K562 (cell line): ENCODE results near the gene SEC11A. TPM values are rescaled to one million over a fixed set of nuclear protein-coding genes. Genes with fewer than 3 reads are reported as not detected.

ENCODE experiments used
- ATAC-seq: fragments of 200-7000 bp; cut with Tn5 transposase; 3 replicates; pipeline ENCODE4 v1.9.1; 2020; ENCODE audit warnings: moderate library complexity
- BruUV-seq: library from RNA; stranded (reverse); fragments of 400-500 nt; replicated peaks from 2 replicates; lab custom pipeline; 2021; lab: Mats Ljungman, UMichigan
- CTCF ChIA-PET: fragments of 300-600 bp; formaldehyde crosslinking; extraction: SDS; loops from one replicate; lab custom pipeline; 2021; ENCODE audit warnings: low intra/inter-chr PET ratio; lab: Yijun Ruan, JAX
- POLR2A ChIA-PET: fragments of 300-600, 350-650 bp; sonication (Branson Sonifier 250); formaldehyde crosslinking; extraction: SDS; loops from one replicate; lab custom pipeline; 2021; ENCODE audit warnings: antibody characterized with exemption, inconsistent platforms; lab: Yijun Ruan, JAX
- DNase-seq, 4 experiments: peaks; one replicate each; pipeline versions ENCODE4 v3.0.0 to v3.0.0-alpha.2; 2011 to 2018; ENCODE audit warnings: low spot score in 3 of 4, mixed read lengths in 3 of 4; ENCODE audit errors: extremely low read depth in 1 of 4
- FAIRE-seq: peaks from 2 replicates; lab custom pipeline; 2011; peaks lifted over from hg19 to GRCh38; lab: Jason Lieb, UNC
- H2AFZ ChIP-seq: 2 replicates; pipeline ENCODE4 v1.6.0; 2011; ENCODE audit warnings: low read depth, low read length, control low read depth, inconsistent platforms
- H3K27ac ChIP-seq: fragments of 200-600 bp; 3 replicates; pipeline ENCODE4 v1.8.0; 2011; ENCODE audit warnings: low read depth, mild to moderate bottlenecking, control low read depth, inconsistent platforms, low read length, moderate library complexity, mixed read lengths; ENCODE audit errors: extremely low read depth
- H3K27me3 ChIP-seq, 2 experiments: fragments of 300-600 bp in 1 of 2; 2 replicates in 1 of 2; 3 replicates in 1 of 2; pipeline versions ENCODE4 v1.6.0 to v1.8.0; 2011; ENCODE audit warnings: inconsistent platforms in 2 of 2, low read length in 2 of 2, mild to moderate bottlenecking in 1 of 2, mixed read lengths in 1 of 2, moderate library complexity in 1 of 2; ENCODE audit not compliant: control insufficient read depth in 2 of 2, insufficient read depth in 2 of 2
- H3K36me3 ChIP-seq: fragments of 300-600 bp; 3 replicates; pipeline ENCODE4 v1.8.0; 2011; ENCODE audit warnings: mild to moderate bottlenecking, low read length, inconsistent platforms; ENCODE audit not compliant: control insufficient read depth, insufficient read depth
- H3K4me1 ChIP-seq, 2 experiments: fragments of 200-600 bp in 1 of 2; replicated peaks in 1 of 2; 2 replicates in 1 of 2; 3 replicates in 1 of 2; pipeline versions ENCODE4 v1.5.1 to v1.8.0; 2011; ENCODE audit warnings: inconsistent platforms in 2 of 2, low read length in 2 of 2, mild to moderate bottlenecking in 1 of 2, mixed read lengths in 1 of 2, moderate library complexity in 1 of 2; ENCODE audit not compliant: control insufficient read depth in 2 of 2, insufficient read depth in 2 of 2
- H3K4me2 ChIP-seq: 2 replicates; pipeline ENCODE4 v1.6.1; 2011; ENCODE audit warnings: low read length, control low read depth, inconsistent platforms, mixed read lengths; ENCODE audit not compliant: insufficient read depth
- H3K4me3 ChIP-seq: fragments of 200-600 bp; sonication (generic), shearing (Covaris generic); 2 replicates; pipeline ENCODE4 v1.5.1; 2016; ENCODE audit warnings: control low read depth, inconsistent platforms
- H3K79me2 ChIP-seq: fragments of 200-600 bp; 3 replicates; pipeline ENCODE4 v1.8.0; 2011; ENCODE audit warnings: low read length, inconsistent platforms; ENCODE audit not compliant: control insufficient read depth, insufficient read depth
- H3K9ac ChIP-seq, 2 experiments: 2 replicates each; pipeline versions ENCODE4 v1.6.0 to v1.6.1; 2011; ENCODE audit warnings: low read depth in 2 of 2, low read length in 2 of 2, control low read depth in 1 of 2, inconsistent platforms in 1 of 2, mild to moderate bottlenecking in 1 of 2, mixed read lengths in 1 of 2; ENCODE audit not compliant: insufficient read depth in 1 of 2
- H3K9me1 ChIP-seq: one replicate; pipeline ENCODE4 v1.6.0; 2011; ENCODE audit warnings: inconsistent platforms, mild to moderate bottlenecking, low read length, moderate library complexity; ENCODE audit not compliant: control insufficient read depth, insufficient read depth
- H3K9me3 ChIP-seq: replicated peaks from 2 replicates; pipeline ENCODE4 v1.5.1; 2011; ENCODE audit warnings: low read depth, low read length, inconsistent platforms; ENCODE audit not compliant: control insufficient read depth, insufficient read depth
- H4K20me1 ChIP-seq: replicated peaks from 2 replicates; pipeline ENCODE4 v1.6.1; 2011; ENCODE audit warnings: low read length, inconsistent platforms, mixed read lengths; ENCODE audit not compliant: control insufficient read depth, insufficient read depth
- ATF1 ChIP-seq, 2 experiments: fragments of 450-650 bp in 1 of 2; IDR thresholded peaks; 2 replicates each; pipeline ENCODE4 v1.6.1; 2016; ENCODE audit warnings: missing compliant biosample characterization in 1 of 2, missing genetic modification characterization in 1 of 2
- ATF6 ChIP-seq: sonication (generic); formaldehyde crosslinking; IDR thresholded peaks from 2 replicates; pipeline ENCODE4 v1.4.0; 2020; ENCODE audit warnings: mild to moderate bottlenecking, missing genetic modification reagents
- ATF7 ChIP-seq: fragments of 450-650 bp; IDR thresholded peaks from 2 replicates; pipeline ENCODE4 v1.7.1; 2014; ENCODE audit warnings: mild to moderate bottlenecking, moderate library complexity
- BDP1 ChIP-seq: IDR thresholded peaks from 3 replicates; pipeline ENCODE4 v1.6.1; 2011; ENCODE audit not compliant: insufficient read length, insufficient read depth
- PHF21A ChIP-seq: fragments of 450-650 bp; IDR thresholded peaks from 2 replicates; pipeline ENCODE4 v1.6.1; 2017; ENCODE audit warnings: low read depth, borderline replicate concordance
- PRPF4 ChIP-seq: fragments of 200-400 bp; formaldehyde crosslinking; IDR thresholded peaks from one replicate; pipeline ENCODE4 v1.6.1; 2017; ENCODE audit warnings: low read length, low read depth, mild to moderate bottlenecking; ENCODE audit not compliant: insufficient read depth, poor library complexity, severe bottlenecking
- RBBP5 ChIP-seq: fragments of 200-600 bp; sonication (generic); IDR thresholded peaks from 2 replicates; pipeline ENCODE4 v1.6.1; 2012; ENCODE audit warnings: borderline replicate concordance, mild to moderate bottlenecking, low read length, control low read depth, inconsistent platforms; ENCODE audit not compliant: insufficient read depth, poor library complexity, severe bottlenecking
- RBM25 ChIP-seq: fragments of 200-400 bp; formaldehyde crosslinking; IDR thresholded peaks from 2 replicates; pipeline ENCODE4 v1.6.1; 2018; ENCODE audit warnings: low read length, low read depth, moderate library complexity; ENCODE audit not compliant: severe bottlenecking
- TEAD1 ChIP-seq, 2 experiments: fragments of 450-650 bp in 1 of 2; sonication (generic) in 1 of 2; formaldehyde crosslinking; IDR thresholded peaks; 2 replicates each; pipeline versions ENCODE4 v1.4.0 to v1.8.0; 2020 to 2022; ENCODE audit warnings: mild to moderate bottlenecking in 2 of 2, missing genetic modification reagents in 1 of 2
- ZBED1 ChIP-seq: IDR thresholded peaks from 2 replicates; pipeline ENCODE4 v1.6.1; 2014
- ZFP36 ChIP-seq: fragments of 150-350 bp; IDR thresholded peaks from 2 replicates; pipeline ENCODE4 v1.6.1; 2018; ENCODE audit warnings: low read length, low read depth; ENCODE audit not compliant: partially characterized antibody
- ZNF76 ChIP-seq: fragments of 250-450 bp; sonication (Bioruptor Pico); IDR thresholded peaks from 2 replicates; pipeline ENCODE4 v1.4.0; 2020; ENCODE audit warnings: mild to moderate bottlenecking, moderate library complexity, borderline replicate concordance
- WGBS: fragments of 100-300 bp; shearing (Covaris generic); methylation state at CpG from one replicate; pipeline ENCODE4 v1.1.6; 2016; ENCODE audit warnings: low coverage, mixed read lengths; ENCODE audit not compliant: insufficient coverage; ENCODE audit errors: missing lambda C conversion rate; 5-methylcytosine and 5-hydroxymethylcytosine counted together
- in situ Hi-C: fragments of 300-500 bp; cut with MboI; formaldehyde crosslinking; loops from 4 replicates; pipeline ENCODE4 v1.15.0; 2018; ENCODE audit warnings: inconsistent platforms, mixed read lengths
- intact Hi-C: fragments of 100-400 bp; cut with micrococcal nuclease; formaldehyde crosslinking; loops from 2 replicates; pipeline ENCODE4 v1.14.2; 2022
- polyA plus RNA-seq, 8 experiments: library from polyadenylated mRNA; depleted of rRNA in 4 of 8; stranded (reverse) in 5 of 8; unstranded in 3 of 8; fragments of >200 nt; fragmentation: Nextera tagmentation in 2 of 8; fragmentation: Illumina TruSeq in 1 of 8; extraction: Ambion mirVana in 2 of 8; extraction: Trizol in 1 of 8; gene quantifications; 2 replicates each; pipeline versions ENCODE4 v1.2.1 to v1.2.3, GENCODE V29; 2011 to 2014; ENCODE audit warnings: inconsistent platforms in 1 of 8, missing spikeins in 1 of 8
- total RNA-seq, 7 experiments: library from RNA; depleted of rRNA in 6 of 7; stranded (reverse); fragments of >200 nt in 6 of 7; fragmentation: Illumina TruSeq in 2 of 7; extraction: Trizol in 2 of 7; gene quantifications; 2 replicates each; pipeline versions ENCODE4 v1.2.1 to v1.2.3, GENCODE V29; 2011 to 2021; ENCODE audit warnings: low replicate concordance in 1 of 7
- TF ChIP-seq, protein P1 (sequence below): fragments of 450-650 bp; IDR thresholded peaks from 2 replicates; pipeline ENCODE4 v1.6.1; 2016; ENCODE audit warnings: antibody characterized with exemption

The SEC11A gene
- total and polyA plus RNA-seq, 9 of the 15 experiments (the other 6 are each of a cell fraction or from before 2014, with no cell fraction given) = 175 to 310 (median 229) TPM

DNA sequence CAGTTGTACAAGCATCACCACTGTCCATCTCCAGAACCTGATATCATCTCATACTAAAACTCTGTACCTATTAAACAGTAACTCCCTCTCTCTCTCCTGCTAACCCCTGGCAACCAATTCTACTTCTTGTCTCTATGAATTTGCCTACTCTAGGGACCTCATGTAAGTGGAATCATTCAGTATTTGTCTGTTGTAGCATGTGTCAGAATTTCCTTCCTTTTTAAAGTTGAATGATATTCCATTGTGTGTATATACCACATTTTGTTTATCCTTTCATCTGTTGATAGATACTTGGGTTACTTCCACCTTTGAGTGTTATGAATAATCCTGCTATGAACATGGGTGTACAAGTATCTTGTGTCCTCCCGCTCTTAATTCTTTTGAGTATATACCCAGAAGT lies 49.0 kb upstream of the SEC11A start:
- ChIA-PET POLR2A (no interaction called here), CTCF (no interaction called here)
- no peak overlapping the region for H2AFZ ChIP-seq
- ATAC-seq (no peak), FAIRE-seq (no peak), DNase-seq (no peak)
- H3K9me1 ChIP-seq = peaks cover 15% of the 10 kb centered on the region
- in situ Hi-C loops (no loop called here), intact Hi-C loops (no loop called here)
- H3K27me3 ChIP-seq = no peaks in the 10 kb centered on the region
- no peaks in the 10 kb centered on the region for H3K9me3 ChIP-seq
- 100% methylated on average over 1 of the region's 1 CpG for WGBS
- H3K4me3 ChIP-seq = no peak overlapping the region
- peaks cover 32% of the 10 kb centered on the region for H4K20me1 ChIP-seq
- peaks cover 8 to 12% of the 10 kb centered on the region in 2 experiments; a peak in 2 of 5 replicates for H3K4me1 ChIP-seq
- no TSS peak for BruUV-seq
- no peak overlapping the region for H3K4me2 ChIP-seq
- TF ChIP-seq ATF6 = no peak
- H3K36me3 ChIP-seq = peaks cover 51% of the 10 kb centered on the region
- peaks cover 62% of the 10 kb centered on the region for H3K79me2 ChIP-seq
- no peak overlapping the region for H3K9ac ChIP-seq
- no peak overlapping the region for H3K27ac ChIP-seq

- Histone ChIP-seq H3K9me1 (peaks cover 15% of the 10 kb centered on the region), H3K79me2 (peaks cover 66% of the 10 kb centered on the region), H3K27ac (no peak overlapping the region), H2AFZ (no peak overlapping the region), H3K36me3 (peaks cover 48% of the 10 kb centered on the region), H4K20me1 (peaks cover 33% of the 10 kb centered on the region), H3K4me1 (peaks cover 8 to 12% of the 10 kb centered on the region in 2 experiments; a peak in 2 of 5 replicates), H3K4me2 (no peak overlapping the region), H3K9me3 (no peaks in the 10 kb centered on the region), H3K27me3 (no peaks in the 10 kb centered on the region), H3K4me3 (no peak overlapping the region), H3K9ac (no peak overlapping the region)
- CTCF ChIA-PET = no interaction called here
- POLR2A ChIA-PET = interaction anchor here (1.2 kb wide), 1 partner anchor 12 kb away, joined by 5 read pairs; no protein-coding TSS in a partner anchor
- no TSS peak for BruUV-seq
- FAIRE-seq = no peak
- no peak for ATAC-seq
- in situ Hi-C loops (no loop called here), intact Hi-C loops (no loop called here)
- WGBS = 84% methylated on average over 3 of the region's 3 CpGs
- DNase-seq = no peak
- TF ChIP-seq PHF21A (no peak), RBM25 (no peak), PRPF4 (no peak), TEAD1 (CRISPR knock-in tag; IDR thresholded peaks at IDR 0.05) (no peak), ZNF76 (no peak), BDP1 (no peak), ZFP36 (no peak), ATF1 (CRISPR knock-in tag; IDR thresholded peaks at IDR 0.05) (no peak), ATF1 (tag; IDR thresholded peaks at IDR 0.05) (no peak), ZBED1 (no peak), ATF7 (no peak), RBBP5 (no peak)
- TF ChIP-seq, protein P1, sequence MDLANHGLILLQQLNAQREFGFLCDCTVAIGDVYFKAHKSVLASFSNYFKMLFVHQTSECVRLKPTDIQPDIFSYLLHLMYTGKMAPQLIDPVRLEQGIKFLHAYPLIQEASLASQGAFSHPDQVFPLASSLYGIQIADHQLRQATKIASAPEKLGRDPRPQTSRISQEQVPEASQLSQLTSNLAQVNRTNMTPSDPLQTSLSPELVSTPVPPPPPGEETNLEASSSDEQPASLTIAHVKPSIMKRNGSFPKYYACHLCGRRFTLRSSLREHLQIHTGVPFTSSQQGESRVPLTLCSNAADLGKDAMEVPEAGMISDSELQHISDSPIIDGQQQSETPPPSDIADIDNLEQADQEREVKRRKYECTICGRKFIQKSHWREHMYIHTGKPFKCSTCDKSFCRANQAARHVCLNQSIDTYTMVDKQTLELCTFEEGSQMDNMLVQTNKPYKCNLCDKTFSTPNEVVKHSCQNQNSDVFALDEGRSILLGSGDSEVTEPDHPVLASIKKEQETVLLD = no peak
Measured at GRCh38 chr15:84764585-84764984, 48.6 kb upstream of the SEC11A start.
